ENCODE data around the gene HNRNPAB.

The HNRNPAB gene

DNA sequence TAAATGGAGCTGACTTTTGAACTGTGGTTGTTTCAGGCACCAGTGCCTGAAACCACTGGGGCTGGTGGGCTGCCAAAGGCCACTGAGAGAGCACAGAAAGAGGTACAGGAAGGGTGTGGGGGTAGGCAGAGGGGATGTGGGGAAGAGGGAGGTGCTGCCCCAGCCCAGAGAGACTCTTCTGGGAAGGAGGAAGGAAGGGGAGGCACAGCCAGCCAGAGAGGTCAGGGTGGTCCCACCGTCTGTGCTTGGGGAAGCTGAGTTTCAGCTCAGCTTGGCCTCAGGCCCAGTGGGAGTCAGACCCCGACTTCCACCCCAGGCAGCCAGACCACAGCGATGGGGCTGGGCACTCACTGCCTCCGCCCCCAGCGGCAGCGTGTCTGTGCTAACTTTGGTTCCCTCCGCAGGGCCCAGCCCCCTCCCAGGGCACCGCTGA is 36.9 kb downstream of the HNRNPAB start:
- Histone ChIP-seq H3K4me3 (ENCODE audit: low read depth in 1 of 2, low read length in 2 of 2) (no peak overlapping the region), H3K36me3 (ENCODE audit: insufficient read depth, low read length) (no peaks in the 10 kb centered on the region), H3K4me1 (ENCODE audit: insufficient read depth, low read length) (no peaks in the 10 kb centered on the region), H3K9ac (ENCODE audit: low read length) (no peak overlapping the region), H3K27me3 (ENCODE audit: control insufficient read depth in 1 of 2, insufficient read depth in 2 of 2, low read length in 2 of 2) (no peaks in the 10 kb centered on the region), H3K9me3 (ENCODE audit: low read length) (no peaks in the 10 kb centered on the region), H3K27ac (ENCODE audit: low read depth, low read length) (no peak overlapping the region)

GRCh38 chr5:178241688-178242231 is 37.4 kb downstream of the HNRNPAB start:
- Histone ChIP-seq H3K36me3 (ENCODE audit: insufficient read depth, low read length) (no peaks in the 10 kb centered on the region), H3K4me1 (ENCODE audit: insufficient read depth, low read length) (no peaks in the 10 kb centered on the region), H3K9ac (ENCODE audit: low read length) (no peak overlapping the region), H3K27ac (ENCODE audit: low read depth, low read length) (no peak overlapping the region), H3K9me3 (ENCODE audit: low read length) (no peaks in the 10 kb centered on the region), H3K4me3 (ENCODE audit: low read depth in 1 of 2, low read length in 2 of 2) (no peak overlapping the region), H3K27me3 (ENCODE audit: control insufficient read depth in 1 of 2, insufficient read depth in 2 of 2, low read length in 2 of 2) (no peaks in the 10 kb centered on the region)

- Histone ChIP-seq H3K27ac (ENCODE audit: low read depth, low read length) (no peak overlapping the region), H3K9ac (ENCODE audit: low read length) (no peak overlapping the region), H3K9me3 (ENCODE audit: low read length) (no peaks in the 10 kb centered on the region), H3K36me3 (ENCODE audit: insufficient read depth, low read length) (no peaks in the 10 kb centered on the region), H3K27me3 (ENCODE audit: control insufficient read depth in 1 of 2, insufficient read depth in 2 of 2, low read length in 2 of 2) (no peaks in the 10 kb centered on the region), H3K4me1 (ENCODE audit: insufficient read depth, low read length) (no peaks in the 10 kb centered on the region), H3K4me3 (ENCODE audit: low read depth in 1 of 2, low read length in 2 of 2) (no peak overlapping the region)
Observed at GRCh38 chr5:178242416-178242815, 38.1 kb downstream of the HNRNPAB start.

- H3K4me3 ChIP-seq (ENCODE audit: low read depth in 1 of 2, low read length in 2 of 2): no peak overlapping the region
- H3K36me3 ChIP-seq (ENCODE audit: insufficient read depth, low read length): no peaks in the 10 kb centered on the region
- no peak overlapping the region for H3K9ac ChIP-seq (ENCODE audit: low read length)
- H3K27ac ChIP-seq (ENCODE audit: low read depth, low read length): no peak overlapping the region
- H3K27me3 ChIP-seq (ENCODE audit: control insufficient read depth in 1 of 2, insufficient read depth in 2 of 2, low read length in 2 of 2): no peaks in the 10 kb centered on the region
- no peaks in the 10 kb centered on the region for H3K4me1 ChIP-seq (ENCODE audit: insufficient read depth, low read length)
- no peaks in the 10 kb centered on the region for H3K9me3 ChIP-seq (ENCODE audit: low read length)
Observed at GRCh38 chr5:178244576-178244975, 40.2 kb downstream of the HNRNPAB start.

- no peaks in the 10 kb centered on the region for H3K4me1 ChIP-seq (ENCODE audit: insufficient read depth, low read length)
- H3K9me3 ChIP-seq (ENCODE audit: low read length): no peaks in the 10 kb centered on the region
- H3K27ac ChIP-seq (ENCODE audit: low read depth, low read length): no peak overlapping the region
- H3K27me3 ChIP-seq (ENCODE audit: control insufficient read depth in 1 of 2, insufficient read depth in 2 of 2, low read length in 2 of 2): no peaks in the 10 kb centered on the region
- no peak overlapping the region for H3K4me3 ChIP-seq (ENCODE audit: low read depth in 1 of 2, low read length in 2 of 2)
- H3K9ac ChIP-seq (ENCODE audit: low read length): no peak overlapping the region
- no peaks in the 10 kb centered on the region for H3K36me3 ChIP-seq (ENCODE audit: insufficient read depth, low read length)
Observed at GRCh38 chr5:178245389-178245788, 41.1 kb downstream of the HNRNPAB start.

- H3K27me3 ChIP-seq (ENCODE audit: control insufficient read depth in 1 of 2, insufficient read depth in 2 of 2, low read length in 2 of 2): no peaks in the 10 kb centered on the region
Observed at GRCh38 chr5:178246624-178247279, 42.4 kb downstream of the HNRNPAB start.

GRCh38 chr5:178247481-178248456 is 43.4 kb downstream of the HNRNPAB start:
- Histone ChIP-seq H3K4me1 (ENCODE audit: insufficient read depth, low read length) (no peaks in the 10 kb centered on the region), H3K27me3 (ENCODE audit: control insufficient read depth in 1 of 2, insufficient read depth in 2 of 2, low read length in 2 of 2) (no peaks in the 10 kb centered on the region), H3K9me3 (ENCODE audit: low read length) (no peaks in the 10 kb centered on the region), H3K27ac (ENCODE audit: low read depth, low read length) (no peak overlapping the region), H3K36me3 (ENCODE audit: insufficient read depth, low read length) (no peaks in the 10 kb centered on the region), H3K4me3 (ENCODE audit: low read depth in 1 of 2, low read length in 2 of 2) (no peak overlapping the region), H3K9ac (ENCODE audit: low read length) (no peak overlapping the region)

More at GRCh38 chr5:178246624-178247279, 42.4 kb downstream of the HNRNPAB start:
- H3K36me3 ChIP-seq (ENCODE audit: insufficient read depth, low read length): no peaks in the 10 kb centered on the region
- no peaks in the 10 kb centered on the region for H3K9me3 ChIP-seq (ENCODE audit: low read length)
- no peak overlapping the region for H3K9ac ChIP-seq (ENCODE audit: low read length)
- no peak overlapping the region for H3K4me3 ChIP-seq (ENCODE audit: low read depth in 1 of 2, low read length in 2 of 2)
- H3K27ac ChIP-seq (ENCODE audit: low read depth, low read length): no peak overlapping the region
- no peaks in the 10 kb centered on the region for H3K4me1 ChIP-seq (ENCODE audit: insufficient read depth, low read length)

DNA sequence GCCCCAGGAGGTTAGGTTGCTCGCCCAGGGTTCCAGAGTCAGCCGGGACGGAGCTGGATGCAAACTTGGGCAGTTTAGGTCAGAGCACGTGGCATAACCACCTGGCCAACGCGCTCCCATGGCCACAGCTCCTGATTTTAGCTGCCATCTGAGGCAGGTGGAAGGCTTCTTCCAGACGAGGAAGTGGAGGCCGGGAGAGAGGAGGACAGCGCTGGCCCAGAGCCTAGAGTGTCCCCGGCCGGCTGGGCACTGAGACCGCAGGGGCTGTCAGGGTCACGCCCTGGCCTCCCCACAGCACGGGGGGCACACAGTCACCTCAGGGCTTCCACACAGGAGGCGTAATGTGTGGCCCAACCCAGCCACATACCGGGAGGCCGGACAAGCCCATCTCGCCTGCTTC is 44.4 kb downstream of the HNRNPAB start:
- Histone ChIP-seq H3K4me1 (ENCODE audit: insufficient read depth, low read length) (no peaks in the 10 kb centered on the region), H3K9me3 (ENCODE audit: low read length) (no peaks in the 10 kb centered on the region), H3K4me3 (ENCODE audit: low read depth in 1 of 2, low read length in 2 of 2) (no peak overlapping the region), H3K27ac (ENCODE audit: low read depth, low read length) (no peak overlapping the region), H3K9ac (ENCODE audit: low read length) (no peak overlapping the region), H3K27me3 (ENCODE audit: control insufficient read depth in 1 of 2, insufficient read depth in 2 of 2, low read length in 2 of 2) (no peaks in the 10 kb centered on the region), H3K36me3 (ENCODE audit: insufficient read depth, low read length) (no peaks in the 10 kb centered on the region)

- H3K4me1 ChIP-seq (ENCODE audit: insufficient read depth, low read length): no peaks in the 10 kb centered on the region
- no peak overlapping the region for H3K9ac ChIP-seq (ENCODE audit: low read length)
- H3K9me3 ChIP-seq (ENCODE audit: low read length): no peaks in the 10 kb centered on the region
- no peak overlapping the region for H3K27ac ChIP-seq (ENCODE audit: low read depth, low read length)
- no peaks in the 10 kb centered on the region for H3K27me3 ChIP-seq (ENCODE audit: control insufficient read depth in 1 of 2, insufficient read depth in 2 of 2, low read length in 2 of 2)
- H3K36me3 ChIP-seq (ENCODE audit: insufficient read depth, low read length): no peaks in the 10 kb centered on the region
- no peak overlapping the region for H3K4me3 ChIP-seq (ENCODE audit: low read depth in 1 of 2, low read length in 2 of 2)
Observed at GRCh38 chr5:178249191-178249989, 45.1 kb downstream of the HNRNPAB start.

GRCh38 chr5:178250263-178250662 is 45.9 kb downstream of the HNRNPAB start:
- no peak overlapping the region for H3K9ac ChIP-seq (ENCODE audit: low read length)
- no peak overlapping the region for H3K27ac ChIP-seq (ENCODE audit: low read depth, low read length)
- no peaks in the 10 kb centered on the region for H3K27me3 ChIP-seq (ENCODE audit: control insufficient read depth in 1 of 2, insufficient read depth in 2 of 2, low read length in 2 of 2)
- no peaks in the 10 kb centered on the region for H3K4me1 ChIP-seq (ENCODE audit: insufficient read depth, low read length)
- no peak overlapping the region for H3K4me3 ChIP-seq (ENCODE audit: low read depth in 1 of 2, low read length in 2 of 2)
- H3K36me3 ChIP-seq (ENCODE audit: insufficient read depth, low read length): no peaks in the 10 kb centered on the region
- no peaks in the 10 kb centered on the region for H3K9me3 ChIP-seq (ENCODE audit: low read length)

DNA sequence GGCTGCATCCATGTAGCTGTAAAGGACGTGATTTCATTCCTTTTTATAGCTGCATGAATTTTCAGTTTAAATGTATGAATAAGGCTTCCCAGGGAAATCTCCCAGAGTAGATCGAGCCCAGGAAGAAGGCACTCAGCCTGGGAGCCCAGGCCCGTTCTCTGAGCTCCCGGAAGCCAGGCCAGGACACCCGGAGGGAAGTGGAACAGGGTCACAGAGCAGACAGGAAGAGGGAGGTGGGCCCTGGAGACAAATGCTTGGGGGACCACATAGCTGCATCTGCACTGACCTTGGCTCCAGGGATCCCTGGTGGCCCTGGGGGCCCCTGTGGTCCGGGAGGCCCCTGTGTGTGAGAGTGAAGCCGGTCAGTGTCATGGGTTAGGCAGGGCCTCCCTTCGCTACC is 47.9 kb downstream of the HNRNPAB start:
- H3K9ac ChIP-seq (ENCODE audit: low read length): no peak overlapping the region
- H3K4me1 ChIP-seq (ENCODE audit: insufficient read depth, low read length): no peaks in the 10 kb centered on the region
- no peak overlapping the region for H3K4me3 ChIP-seq (ENCODE audit: low read depth in 1 of 2, low read length in 2 of 2)
- H3K36me3 ChIP-seq (ENCODE audit: insufficient read depth, low read length): no peaks in the 10 kb centered on the region
- H3K9me3 ChIP-seq (ENCODE audit: low read length): no peaks in the 10 kb centered on the region
- no peaks in the 10 kb centered on the region for H3K27me3 ChIP-seq (ENCODE audit: control insufficient read depth in 1 of 2, insufficient read depth in 2 of 2, low read length in 2 of 2)
- no peak overlapping the region for H3K27ac ChIP-seq (ENCODE audit: low read depth, low read length)
